GM04503 (cell line): ENCODE results near the gene ICA1.
"Not testable (repeated sequence)": the region's sequence is repeated elsewhere in the genome, so short reads cannot be mapped to it uniquely, and the experiment has no call there.

Experiments
- DNase-seq: peaks from one replicate; pipeline ENCODE4 v3.0.0-alpha.2; 2012; ENCODE audit warnings: low read depth

Gene ICA1

GRCh38 chr7:8261711-8262695 is at the start of gene ICA1:
TSS of gene ICA1 (minus strand) at chr7:8262167. CDS start at chr7:8235926, 26,241 bp downstream.
- no peak for DNase-seq

- DNase-seq: no peak
Measured at GRCh38 chr7:8310876-8311275, 48.9 kb upstream of the ICA1 start.

- DNase-seq: no peak
Measured at GRCh38 chr7:8305625-8306388, 43.8 kb upstream of the ICA1 start.

- no peak for DNase-seq
Measured at GRCh38 chr7:8305104-8305503, 43.1 kb upstream of the ICA1 start.

GRCh38 chr7:8303904-8304528 is 42.0 kb upstream of the ICA1 start:
- DNase-seq: no peak

- not testable (repeated sequence) for DNase-seq
Measured at GRCh38 chr7:8297023-8297422, 35.1 kb upstream of the ICA1 start.

GRCh38 chr7:8296362-8296659 is 34.3 kb upstream of the ICA1 start:
- no peak for DNase-seq

- peak; percentile 25 for DNase-seq
Measured at GRCh38 chr7:8295638-8296361, 33.8 kb upstream of the ICA1 start.

GRCh38 chr7:8291397-8292141 is 29.6 kb upstream of the ICA1 start:
- DNase-seq: no peak

- no peak for DNase-seq
Measured at GRCh38 chr7:8290645-8291308, 28.8 kb upstream of the ICA1 start.

- DNase-seq: no peak
Measured at GRCh38 chr7:8286118-8286517, 24.2 kb upstream of the ICA1 start.

- DNase-seq: no peak
Measured at GRCh38 chr7:8285155-8285554, 23.2 kb upstream of the ICA1 start.

- DNase-seq: no peak
Measured at GRCh38 chr7:8284606-8285005, 22.6 kb upstream of the ICA1 start.

- DNase-seq: no peak
Measured at GRCh38 chr7:8283968-8284367, 22.0 kb upstream of the ICA1 start.

- DNase-seq: no peak
Measured at GRCh38 chr7:8282871-8283270, 20.9 kb upstream of the ICA1 start.

GRCh38 chr7:8282162-8282561 is 20.2 kb upstream of the ICA1 start:
- DNase-seq: no peak

- no peak for DNase-seq
Measured at GRCh38 chr7:8278183-8278582, 16.2 kb upstream of the ICA1 start.

- no peak for DNase-seq
Measured at GRCh38 chr7:8277394-8277982, 15.5 kb upstream of the ICA1 start.

- DNase-seq: no peak
Measured at GRCh38 chr7:8274589-8274988, 12.6 kb upstream of the ICA1 start.

- DNase-seq: no peak
Measured at GRCh38 chr7:8271960-8272359, 10.0 kb upstream of the ICA1 start.
